Left forelimb (tissue), 1 donor: Measurements from ENCODE around the gene MFF.

Experiments
- DNase-seq: peaks from one replicate; pipeline ENCODE4 v3.0.0-alpha.2; 2018; ENCODE audit warnings: low spot score

Gene MFF, protein sequence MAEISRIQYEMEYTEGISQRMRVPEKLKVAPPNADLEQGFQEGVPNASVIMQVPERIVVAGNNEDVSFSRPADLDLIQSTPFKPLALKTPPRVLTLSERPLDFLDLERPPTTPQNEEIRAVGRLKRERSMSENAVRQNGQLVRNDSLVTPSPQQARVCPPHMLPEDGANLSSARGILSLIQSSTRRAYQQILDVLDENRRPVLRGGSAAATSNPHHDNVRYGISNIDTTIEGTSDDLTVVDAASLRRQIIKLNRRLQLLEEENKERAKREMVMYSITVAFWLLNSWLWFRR

DNA sequence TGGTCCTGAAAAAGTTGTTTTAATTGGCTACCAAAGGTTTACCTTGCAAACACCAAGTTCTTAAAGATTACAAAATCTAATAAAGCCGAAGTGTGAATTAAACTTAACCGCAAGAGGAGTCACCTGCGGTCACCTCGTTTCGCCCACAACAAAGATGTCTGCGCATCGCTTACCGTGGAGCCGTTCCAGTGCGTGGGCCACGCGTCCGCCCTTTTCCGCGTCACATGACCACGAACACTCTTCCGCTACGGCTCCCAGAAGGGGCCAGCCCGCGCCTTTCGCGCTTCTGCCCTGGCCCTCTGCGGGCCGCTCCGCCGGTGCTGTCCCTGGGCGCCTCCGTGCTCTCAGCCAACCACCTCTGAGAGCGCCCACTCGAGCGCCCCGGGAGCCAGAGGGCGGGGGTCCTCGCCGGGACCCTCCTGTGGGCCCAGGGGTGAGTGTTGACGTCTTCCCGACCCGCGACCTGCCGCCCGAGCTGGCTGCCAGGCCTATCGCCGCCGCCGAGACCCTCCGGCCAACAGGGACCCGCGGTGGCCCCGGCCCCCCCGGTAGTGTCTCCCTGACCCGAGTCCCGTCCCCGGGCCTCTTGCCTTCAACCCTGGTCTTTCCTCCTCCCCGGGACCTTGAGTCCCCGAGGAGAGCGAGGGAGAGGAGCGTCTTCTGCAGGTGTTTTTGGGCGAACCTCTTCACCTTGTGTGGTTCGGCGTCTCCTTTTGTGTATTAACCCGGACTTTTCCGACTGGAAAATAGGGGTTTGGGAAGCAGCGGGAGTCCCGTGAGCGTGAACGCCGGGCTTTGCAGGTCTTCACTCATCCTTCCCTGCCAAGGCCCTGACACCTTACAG, at the start of gene MFF:
Gene MFF (plus strand): TSS at position 257 of the 844 bp plus-strand sequence. CDS start 5,415 bp downstream, outside the sequence.
- peak; percentile 92 for DNase-seq

DNA sequence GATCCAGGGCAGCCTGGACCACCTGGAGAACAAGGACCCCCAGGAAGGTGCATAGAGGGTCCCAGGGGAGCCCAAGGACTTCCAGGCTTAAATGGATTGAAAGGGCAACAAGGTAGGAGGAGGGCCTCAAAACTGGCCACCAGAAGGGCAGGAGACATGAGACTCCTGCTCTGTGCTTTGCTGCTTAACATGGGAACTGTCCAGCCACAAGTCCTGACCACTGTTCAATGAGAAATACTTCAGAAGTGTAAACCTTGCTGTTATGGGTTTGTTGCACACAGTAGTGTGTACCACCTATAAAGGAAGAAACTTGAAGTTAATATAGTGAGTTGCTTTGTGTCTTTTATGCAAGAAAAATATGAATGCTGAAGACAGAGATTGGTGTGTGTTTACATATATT, 44.2 kb upstream of the MFF start:
- no peak for DNase-seq

GRCh38 chr2:227285741-227286236, 39.3 kb upstream of the MFF start:
- no peak for DNase-seq

DNA sequence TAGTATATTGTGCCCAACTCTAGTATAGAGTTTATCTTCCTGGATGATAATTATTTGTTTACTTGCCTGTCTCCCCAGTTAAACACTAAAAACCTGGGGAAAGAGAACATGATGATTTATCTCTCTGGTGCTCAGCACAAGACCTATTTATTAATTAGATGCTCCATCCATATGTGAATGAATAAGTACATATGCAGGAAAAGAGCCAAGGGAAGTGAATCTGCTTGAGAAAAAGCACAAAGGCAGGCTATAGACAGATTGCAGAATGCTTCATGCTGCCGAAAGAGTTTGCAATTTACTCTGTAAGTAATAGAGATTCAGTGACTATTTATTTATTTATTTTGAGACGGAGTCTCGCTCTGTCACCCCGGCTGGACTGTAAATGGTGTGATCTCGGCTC, 37.3 kb upstream of the MFF start:
- no peak for DNase-seq

DNA sequence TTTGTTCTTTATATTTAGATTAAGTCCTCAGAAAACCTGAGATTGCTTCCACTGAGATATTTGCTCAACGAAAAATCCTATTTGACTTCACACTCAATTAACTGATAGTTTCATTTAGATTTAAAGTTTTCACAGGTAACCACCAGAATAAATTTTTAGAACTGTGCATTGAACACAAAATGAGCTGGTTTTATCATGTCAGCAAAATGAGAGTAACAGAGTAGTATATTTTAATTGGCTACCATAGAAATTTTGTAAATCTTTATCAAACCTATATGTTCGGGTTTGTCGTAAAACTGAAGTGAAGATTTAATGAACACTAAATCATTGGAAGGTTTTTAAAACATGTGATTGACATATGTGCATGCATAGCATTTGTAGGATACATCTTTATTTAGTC, 32.7 kb upstream of the MFF start:
- DNase-seq = no peak

DNA sequence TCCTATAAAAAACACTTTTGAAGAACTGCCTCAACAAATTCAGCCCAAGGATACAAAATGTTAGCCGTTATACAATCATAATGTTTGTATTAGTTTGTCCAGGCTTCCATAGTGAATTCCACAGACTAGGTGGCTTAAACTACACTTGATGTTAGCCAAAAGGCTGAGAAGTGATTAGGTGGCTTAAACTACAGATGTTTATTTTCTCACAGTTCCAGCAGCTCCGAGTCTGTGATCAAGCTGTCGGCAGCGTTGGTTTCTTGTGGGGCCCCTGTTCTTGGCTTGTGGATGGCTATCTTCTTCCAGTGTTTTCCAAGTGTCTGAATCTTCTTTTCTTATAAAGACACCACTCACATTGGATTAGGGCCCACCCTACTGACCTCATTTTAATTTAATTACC, 31.5 kb upstream of the MFF start:
- DNase-seq = no peak

GRCh38 chr2:227295806-227296205, 29.2 kb upstream of the MFF start:
- DNase-seq = no peak

- DNase-seq = no peak
These were observed 28.2 kb upstream of the MFF start for GRCh38 chr2:227296671-227297405.

GRCh38 chr2:227301523-227301922, 23.5 kb upstream of the MFF start:
- DNase-seq = no peak

DNA sequence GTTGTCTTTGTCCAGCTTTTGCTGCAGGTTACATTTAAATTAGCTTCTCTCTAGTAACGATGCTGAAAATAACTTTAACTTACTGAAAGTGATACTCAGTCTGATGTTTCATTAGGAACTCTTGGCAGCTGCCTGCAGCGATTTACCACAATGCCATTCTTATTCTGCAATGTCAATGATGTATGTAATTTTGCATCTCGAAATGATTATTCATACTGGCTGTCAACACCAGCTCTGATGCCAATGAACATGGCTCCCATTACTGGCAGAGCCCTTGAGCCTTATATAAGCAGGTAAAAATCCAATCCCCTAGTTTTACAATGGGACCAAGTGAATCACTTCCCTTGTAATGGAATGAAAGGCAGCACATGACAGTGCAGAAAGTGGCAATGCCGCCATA, 16.3 kb upstream of the MFF start:
- no peak for DNase-seq

DNA sequence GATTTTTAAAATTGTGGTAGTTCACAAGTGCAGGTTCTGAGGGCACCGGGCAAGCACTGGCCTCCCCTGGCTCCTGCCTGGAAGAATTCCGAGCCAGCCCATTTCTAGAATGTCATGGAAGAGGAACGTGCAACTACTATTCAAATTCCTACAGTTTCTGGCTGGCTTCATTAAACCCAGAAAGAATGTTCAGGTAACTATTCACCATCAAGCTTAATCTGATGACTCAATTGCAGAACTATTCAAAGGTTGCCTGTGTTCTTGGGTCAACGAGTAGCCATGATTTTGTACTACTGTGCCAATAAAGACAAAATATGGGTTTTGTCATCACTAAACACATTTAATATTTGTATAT, 14.3 kb upstream of the MFF start:
- no peak for DNase-seq

DNA sequence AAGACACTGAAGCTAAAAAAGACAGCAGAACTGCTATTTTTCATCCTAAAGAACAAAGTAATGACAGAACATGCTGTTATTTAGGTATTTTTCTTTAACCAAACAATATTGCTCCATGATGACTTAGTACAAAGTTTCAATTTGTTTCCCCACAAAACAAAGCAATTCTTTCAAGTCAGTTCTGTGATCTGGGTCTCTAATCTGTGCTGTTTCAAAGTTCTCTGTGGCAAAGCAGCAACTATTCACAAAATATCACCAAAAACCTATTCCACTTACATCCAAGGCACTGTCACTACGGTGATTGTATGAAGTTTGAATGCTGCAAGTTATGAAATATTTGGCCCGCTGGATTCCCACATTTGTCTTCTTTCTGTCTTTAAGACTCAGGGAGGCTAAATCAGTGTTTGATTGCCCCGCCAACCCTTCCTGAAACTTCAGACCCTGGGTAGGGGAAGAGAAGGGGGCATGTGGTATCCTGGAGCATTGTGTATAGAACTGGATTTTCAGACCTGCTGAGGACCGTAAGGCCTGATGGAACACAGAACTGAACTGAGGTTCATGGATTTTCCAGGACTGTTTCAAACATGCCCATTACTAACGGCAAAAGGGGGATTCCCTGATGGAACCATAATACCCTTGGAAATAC, 13.1 kb upstream of the MFF start:
- DNase-seq = no peak

DNA sequence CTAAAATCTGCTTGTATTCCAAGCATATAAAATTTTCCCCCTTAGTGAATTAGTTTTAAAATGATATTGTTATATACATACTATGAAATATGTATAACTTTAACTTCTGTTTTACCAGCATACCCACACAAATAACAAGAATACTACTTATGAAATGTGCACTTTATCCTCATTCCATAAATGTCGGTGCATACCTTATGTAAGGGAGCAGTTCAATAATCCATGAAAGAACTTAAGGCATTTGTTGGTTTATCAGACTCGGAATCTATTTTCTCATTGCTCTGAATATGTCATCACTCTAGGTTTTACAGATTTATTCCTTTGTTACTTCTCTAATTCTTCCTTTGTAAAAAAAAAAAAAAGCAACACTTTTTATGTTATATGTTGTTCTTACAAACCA, 12.5 kb upstream of the MFF start:
- no peak for DNase-seq

GRCh38 chr2:227313310-227313709, 11.7 kb upstream of the MFF start:
- no peak for DNase-seq

DNA sequence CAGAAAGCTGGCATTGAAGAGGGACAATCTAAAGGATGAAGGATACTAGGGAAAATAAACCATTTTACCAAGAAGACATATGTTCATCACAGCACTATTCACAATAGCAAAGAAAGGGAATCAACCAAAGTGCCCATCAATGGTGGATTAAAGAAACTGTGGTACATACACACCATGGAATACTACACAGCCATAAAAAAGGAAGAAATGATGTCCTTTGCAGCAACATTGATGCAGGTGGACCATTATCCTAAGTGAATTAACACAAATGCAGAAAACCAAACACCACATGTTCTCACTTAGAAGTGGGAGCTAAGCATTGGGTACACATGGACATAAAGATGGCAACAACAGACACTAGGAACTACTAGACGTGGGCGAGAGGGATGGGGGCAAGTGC, 7.2 kb upstream of the MFF start:
- DNase-seq = no peak

- no peak for DNase-seq
These were observed 4.6 kb upstream of the MFF start for GRCh38 chr2:227320305-227321094.

DNA sequence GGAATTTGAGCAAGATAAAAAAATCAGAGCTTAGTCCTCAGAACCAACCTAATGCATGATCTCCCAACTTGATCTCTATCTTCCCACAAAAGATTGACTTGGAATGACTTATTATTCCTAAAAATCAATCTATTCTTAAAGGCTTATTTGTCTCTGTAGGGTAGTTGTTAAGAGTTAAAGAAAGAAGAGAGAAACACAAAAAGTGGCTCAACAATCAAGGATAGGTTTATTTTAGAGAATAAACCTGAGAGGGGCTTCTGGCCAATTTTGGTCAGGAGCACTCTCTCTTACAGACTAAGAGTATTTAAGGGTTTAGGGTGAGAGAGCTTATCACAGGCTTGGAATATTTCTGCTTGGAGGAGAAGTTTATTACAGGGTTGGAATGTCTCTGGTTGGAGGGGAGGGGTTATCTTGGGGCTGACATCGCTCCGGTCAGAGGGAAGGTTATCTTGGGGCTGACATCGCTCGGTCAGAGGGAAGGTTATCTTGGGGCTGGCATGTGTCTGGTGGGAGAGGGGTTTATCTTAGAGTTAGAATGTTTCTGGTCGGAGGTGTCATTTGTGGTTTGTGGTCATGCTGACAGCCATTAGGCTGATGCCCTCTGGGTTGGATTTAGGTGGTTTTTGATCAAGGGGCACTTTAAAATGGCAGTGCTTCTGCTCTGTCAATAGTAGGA, 2.4 kb upstream of the MFF start:
- no peak for DNase-seq

DNA sequence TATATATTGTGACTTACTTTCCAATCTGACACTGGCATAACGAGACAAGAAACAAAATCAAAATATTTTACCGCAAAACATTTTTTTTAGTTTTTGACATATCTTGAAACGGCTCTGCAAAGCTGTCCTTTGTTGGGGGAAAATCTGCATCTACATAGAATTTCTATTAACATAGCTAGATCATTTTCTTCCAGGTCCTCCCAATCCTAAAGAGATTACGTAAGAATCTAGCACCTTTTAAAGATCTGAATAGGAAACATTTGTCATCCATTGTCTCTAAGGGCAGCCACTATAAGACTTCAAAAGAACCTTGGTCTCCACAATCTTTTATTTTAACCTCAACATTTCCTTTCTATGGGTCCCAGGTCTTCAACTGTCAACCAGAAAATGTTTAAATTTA, 1.2 kb upstream of the MFF start:
- no peak for DNase-seq

- no peak for DNase-seq
These were observed 433 bp upstream of the MFF start for GRCh38 chr2:227324642-227324994.

- DNase-seq = peak; percentile 64
These were observed 766 bp downstream of the MFF start for GRCh38 chr2:227325839-227326195.

GRCh38 chr2:227326783-227327182, 1.7 kb downstream of the MFF start:
- DNase-seq = no peak
